HG03103 (cell line): Measurements from ENCODE around the gene TMEM61.
"Not testable (repeated sequence)": the region's sequence is repeated elsewhere in the genome, so short reads cannot be mapped to it uniquely, and the experiment has no call there.

ENCODE experiments used
- ATAC-seq: cut with Tn5 transposase; IDR thresholded peaks from one replicate; pipeline ENCODE4 v1.9.1; 2021; ENCODE audit warnings: low read depth; ENCODE audit not compliant: unreplicated experiment

TMEM61 gene

DNA sequence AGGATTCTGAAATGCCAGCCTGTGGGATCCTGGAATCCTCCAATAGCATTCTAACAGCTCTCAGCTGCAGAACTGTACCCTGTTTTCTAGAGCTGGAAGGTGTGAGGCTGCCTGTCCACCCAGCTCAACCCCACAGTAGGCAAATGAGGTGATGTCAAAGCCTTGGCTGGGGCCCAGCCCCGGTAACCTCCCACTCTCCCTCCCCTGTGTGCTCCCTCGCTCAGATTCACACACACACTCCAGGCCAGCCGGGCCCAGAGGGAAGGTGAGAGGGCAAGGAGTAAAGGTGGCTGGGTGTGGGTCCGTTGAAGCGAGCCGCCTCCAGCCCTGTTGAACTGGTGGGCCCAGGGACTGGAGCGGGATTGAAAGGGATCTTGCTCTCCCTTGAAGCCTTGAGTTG is 18.2 kb downstream of the TMEM61 start, which contains the start of gene BSND:
BSND (plus strand) TSS at position 257 of the 400 bp plus-strand sequence. CDS start 254 bp downstream, outside the sequence.
- ATAC-seq = no peak

DNA sequence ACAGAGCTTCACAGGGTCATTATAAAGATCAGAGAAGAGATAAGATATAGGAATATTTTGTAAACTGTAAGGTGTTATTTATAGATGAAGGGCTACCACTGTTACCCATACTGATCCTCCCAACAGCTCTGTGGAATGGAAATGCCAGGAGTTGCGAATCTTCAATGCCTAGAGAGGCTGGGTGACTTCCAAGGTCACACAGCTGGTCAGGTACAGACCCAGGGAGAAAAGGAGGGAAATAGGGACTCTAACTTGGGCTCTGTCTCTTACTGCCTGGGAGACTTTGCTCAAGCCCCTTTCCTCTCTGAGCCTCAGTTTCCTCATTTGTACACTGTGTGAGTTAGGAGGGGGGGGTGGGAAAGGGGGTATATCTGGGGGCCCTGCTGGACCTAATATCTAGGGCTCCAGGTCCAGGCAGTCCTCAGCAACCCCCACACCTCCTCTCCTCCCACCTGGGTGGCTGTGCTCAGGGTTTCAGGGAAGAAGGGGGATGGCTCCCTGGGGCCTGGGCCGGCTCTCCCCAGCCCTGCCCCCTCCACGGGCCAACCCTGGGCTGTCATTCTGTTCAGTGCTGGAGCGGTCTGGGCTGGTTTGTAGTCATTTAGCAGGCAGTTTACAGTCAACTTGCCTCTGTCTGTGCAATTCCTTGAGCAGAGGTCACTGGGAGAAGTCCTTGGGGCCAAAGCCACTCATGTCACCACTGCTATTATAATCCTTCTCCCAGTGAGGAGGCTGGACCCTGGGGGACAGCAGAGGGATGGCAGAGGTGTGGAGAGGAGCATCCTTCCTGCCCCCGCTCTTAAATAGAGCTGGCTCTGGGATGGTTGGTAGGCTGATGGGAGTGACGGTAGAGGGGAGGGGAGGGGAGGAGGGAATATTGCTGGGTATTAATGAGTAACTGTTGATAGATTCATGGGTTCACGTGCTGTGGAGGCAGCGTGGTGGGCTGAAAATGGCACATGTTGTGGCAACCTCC is 20.0 kb downstream of the TMEM61 start:
- no peak for ATAC-seq

GRCh38 chr1:55001311-55001710 is 20.9 kb downstream of the TMEM61 start:
- no peak for ATAC-seq

GRCh38 chr1:55002686-55003085 is 22.3 kb downstream of the TMEM61 start:
- no peak for ATAC-seq

DNA sequence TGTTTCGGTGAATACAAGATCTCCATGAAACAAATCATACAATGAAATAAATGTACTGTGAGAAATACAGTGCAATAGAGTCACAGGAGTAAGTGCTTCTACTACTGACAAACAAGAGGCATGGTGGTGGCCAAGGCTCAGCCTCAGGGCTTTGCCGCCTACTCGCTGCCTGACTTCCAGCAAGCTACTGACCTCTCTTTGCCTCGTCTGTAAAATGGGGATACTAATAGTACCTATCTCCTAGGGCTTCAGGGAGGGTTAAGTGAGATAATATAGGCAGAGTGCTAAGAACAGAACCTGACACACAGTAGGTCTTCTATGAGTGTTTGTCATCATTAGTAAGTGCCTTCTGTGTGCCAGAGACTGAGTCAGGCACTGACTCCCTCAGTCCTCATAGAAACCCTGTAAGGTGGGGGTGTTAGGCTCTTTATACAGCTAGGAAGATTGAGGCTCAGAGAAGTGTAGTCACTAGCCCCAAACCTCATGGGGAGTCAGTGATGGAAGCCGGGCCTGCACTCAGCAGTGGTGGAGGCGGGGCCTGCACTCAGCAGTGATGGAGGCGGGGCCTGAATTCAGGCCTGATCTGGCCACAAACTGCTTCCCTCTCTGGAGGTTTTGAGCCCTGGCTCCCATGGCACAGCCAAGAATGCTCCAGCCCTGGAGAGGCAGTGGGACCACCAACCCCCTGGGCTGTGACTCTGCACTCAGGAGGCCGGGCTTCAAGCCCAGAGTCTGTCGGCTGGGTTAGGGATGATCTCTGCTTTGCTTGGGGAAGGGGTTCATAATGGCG is 25.1 kb downstream of the TMEM61 start:
- ATAC-seq = no peak

DNA sequence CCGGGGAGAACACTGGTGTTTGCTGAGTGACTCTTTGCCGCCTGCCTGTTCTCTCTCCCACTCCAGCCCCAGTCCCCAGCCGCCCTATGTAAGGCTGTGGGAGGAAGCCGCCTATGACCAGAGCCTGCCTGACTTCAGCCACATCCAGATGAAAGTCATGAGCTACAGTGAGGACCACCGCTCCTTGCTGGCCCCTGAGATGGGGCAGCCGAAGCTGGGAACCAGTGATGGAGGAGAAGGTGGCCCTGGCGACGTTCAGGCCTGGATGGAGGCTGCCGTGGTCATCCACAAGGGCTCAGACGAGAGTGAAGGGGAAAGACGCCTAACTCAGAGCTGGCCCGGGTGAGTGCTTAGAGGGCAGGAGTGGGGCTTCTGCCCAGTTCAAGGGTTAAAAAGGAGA is 26.5 kb downstream of the TMEM61 start:
- no peak for ATAC-seq

DNA sequence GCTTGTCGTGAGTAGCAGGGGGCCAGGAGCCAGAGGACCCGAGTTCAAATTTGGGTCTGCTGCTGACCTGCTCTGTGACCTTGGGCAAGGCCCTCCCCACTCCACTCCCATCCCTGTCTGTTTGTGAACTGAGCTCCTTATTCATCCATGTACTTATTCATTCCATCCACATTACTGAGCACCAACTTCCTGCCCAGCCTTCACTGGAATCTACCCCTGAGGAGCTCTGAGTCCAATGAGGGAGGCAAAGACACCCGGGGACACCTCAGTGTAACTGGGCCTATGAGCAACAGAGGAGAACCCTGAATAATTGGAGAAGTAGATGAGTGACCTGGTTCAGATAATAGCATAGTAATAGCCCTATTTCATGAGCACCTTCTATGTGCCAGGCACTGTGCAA is 27.2 kb downstream of the TMEM61 start:
- ATAC-seq = no peak

DNA sequence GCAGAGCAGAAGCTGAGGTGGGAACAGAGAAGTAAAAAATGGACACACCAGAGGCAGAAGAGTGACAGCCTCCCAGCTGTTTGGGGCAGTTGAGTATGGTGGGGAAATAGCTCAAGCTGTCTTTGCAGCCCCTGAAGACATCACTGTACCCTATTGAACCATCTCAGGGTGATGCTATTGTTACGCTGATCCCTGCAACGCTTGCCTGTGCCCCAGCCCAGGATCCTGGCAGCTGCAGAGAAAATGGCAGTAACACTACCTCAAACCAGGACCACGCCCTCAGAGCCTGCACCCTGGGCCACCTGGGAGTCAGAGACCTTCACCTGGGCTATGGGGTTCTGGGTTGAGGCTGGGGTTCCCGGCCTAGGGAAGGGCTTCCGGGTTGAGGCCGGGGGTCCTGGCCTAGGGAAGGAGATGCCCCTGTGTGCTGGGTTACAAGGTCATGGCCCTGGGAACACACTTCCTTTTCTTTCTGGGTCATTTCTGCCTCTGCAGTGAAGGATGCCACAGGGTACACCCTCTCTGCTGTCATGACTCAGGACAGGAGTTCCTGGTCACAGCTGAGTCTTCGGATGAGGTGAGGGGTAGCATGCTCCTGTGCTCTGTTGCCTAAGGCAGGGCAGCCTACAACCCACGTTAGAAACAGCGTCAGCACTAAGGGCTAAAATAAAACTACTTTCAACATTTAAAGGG is 29.9 kb downstream of the TMEM61 start:
- ATAC-seq = no peak

- ATAC-seq = no peak
These were observed 30.4 kb downstream of the TMEM61 start for GRCh38 chr1:55010887-55011217.

DNA sequence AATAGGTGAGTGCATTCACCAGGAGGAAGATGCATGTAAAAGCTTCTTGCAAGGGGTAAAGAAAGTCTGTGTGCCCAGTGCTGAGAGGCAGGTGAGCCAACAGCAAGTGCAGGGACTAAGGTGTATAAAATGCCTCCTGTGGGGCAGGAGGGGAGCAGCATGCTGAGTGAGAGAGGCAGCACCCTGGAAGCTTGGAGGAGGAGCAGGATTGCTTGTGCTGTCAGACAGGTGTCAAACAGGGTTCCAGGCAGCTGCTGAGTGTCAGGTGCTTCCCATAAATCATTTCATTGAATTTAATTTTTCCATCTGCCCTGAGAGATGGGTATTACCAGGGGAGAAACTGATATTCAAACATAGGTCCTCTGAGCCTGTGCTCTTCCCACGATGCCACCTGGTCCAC is 32.2 kb downstream of the TMEM61 start:
- no peak for ATAC-seq

GRCh38 chr1:55015123-55015522 is 34.7 kb downstream of the TMEM61 start:
- ATAC-seq = no peak

DNA sequence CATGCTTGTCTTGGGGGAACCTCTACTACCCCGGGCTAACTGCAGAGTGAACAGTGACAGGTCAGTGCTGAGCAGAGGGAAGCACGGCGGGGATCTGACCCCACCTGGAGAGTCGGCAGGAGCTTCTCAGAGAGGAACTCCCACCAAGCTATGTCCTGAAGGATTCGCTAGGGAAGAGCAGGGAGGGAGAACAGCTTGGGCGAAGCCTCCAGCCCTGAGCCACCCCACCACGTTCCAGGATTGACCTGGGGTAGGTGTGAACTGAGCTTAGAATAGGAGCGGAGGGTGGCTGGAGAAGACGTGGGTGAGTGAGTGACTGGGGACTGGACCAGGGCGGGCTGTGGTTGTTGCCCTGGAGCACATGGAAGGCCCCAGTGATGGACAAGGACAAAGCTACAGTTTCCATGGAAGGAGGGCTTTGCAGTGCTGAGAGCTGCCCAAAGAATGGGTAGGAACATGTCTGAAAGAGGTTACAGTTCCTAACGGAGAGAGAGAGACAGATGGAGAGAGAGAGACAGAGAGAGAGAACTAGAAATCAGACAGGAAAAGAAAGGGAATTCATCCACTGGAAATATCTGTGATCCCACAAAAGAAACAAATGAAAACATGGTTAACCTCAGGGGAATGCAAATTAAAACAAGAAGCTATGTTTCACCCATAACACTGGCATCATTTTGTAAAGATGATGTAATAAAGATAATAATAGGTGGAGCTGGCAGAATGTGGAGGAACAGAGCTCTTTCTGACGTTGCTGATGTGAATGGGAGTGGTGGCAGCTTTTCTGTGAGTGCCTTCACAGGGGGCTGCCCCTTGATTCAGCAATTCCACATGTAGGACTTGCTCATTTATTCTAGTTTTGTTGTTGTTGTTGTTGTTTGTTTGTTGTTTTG is 35.5 kb downstream of the TMEM61 start:
- no peak for ATAC-seq

DNA sequence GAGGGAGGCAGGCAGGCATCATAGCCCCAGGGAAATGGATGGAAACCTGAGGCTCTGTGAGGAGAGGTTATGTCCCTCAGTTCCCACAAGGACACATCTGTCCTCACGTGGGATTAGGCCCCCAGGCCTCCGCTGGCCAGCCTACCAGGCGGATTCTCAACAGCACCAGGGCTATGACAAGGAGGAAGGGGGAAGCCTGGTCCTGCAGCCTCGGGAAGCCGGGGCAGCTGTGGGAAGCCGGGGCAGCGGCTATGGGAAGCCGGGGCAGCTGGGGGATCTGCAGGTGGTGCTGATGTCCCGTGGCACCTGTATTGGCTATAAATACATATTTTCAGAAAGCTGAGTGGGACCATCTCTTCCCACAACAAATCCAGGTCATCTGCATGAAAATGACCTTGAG is 38.0 kb downstream of the TMEM61 start:
- ATAC-seq = no peak

GRCh38 chr1:55021942-55022546 is 41.6 kb downstream of the TMEM61 start:
- no peak for ATAC-seq

- not testable (repeated sequence) for ATAC-seq
These were observed 43.7 kb downstream of the TMEM61 start for GRCh38 chr1:55024163-55024562.

DNA sequence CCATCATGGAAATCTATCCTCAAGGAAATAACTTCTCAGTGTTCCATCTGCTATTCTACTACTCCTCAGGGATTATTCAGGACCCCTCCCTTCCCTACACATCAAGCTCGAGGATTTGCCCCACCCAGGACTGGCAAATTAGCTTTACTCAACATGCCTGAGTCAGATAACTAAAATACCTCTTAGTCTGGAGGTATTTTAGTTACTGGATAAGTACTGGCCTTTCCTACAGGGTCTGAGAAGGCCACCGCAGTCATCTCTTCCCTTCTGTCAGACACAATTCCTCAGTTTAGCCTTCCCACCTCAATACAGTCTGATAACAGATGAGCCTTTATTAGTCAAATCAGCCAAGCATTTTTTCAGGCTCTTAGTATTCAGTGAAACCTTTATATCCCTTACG is 46.3 kb downstream of the TMEM61 start:
- ATAC-seq = not testable (repeated sequence)

- ATAC-seq = not testable (repeated sequence)
These were observed 50.7 kb downstream of the TMEM61 start for GRCh38 chr1:55031098-55031497.

DNA sequence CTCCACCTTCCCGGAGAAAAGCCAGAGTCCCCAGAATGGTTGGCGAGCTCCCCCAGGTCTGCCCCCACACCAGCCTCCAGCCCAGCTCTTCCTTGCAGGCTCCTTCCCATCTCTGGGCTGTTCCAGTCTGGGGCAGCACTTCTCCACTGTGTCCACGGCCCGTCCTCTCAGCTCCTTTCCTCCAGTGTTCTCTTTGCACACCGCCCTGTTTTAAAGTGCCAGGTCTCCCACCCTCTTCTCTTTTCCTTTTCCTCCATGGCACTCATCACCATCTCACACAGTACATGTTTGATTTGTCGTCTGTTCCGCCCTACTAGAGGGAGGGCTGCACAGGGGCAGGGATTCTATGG is 52.8 kb downstream of the TMEM61 start:
- no peak for ATAC-seq

DNA sequence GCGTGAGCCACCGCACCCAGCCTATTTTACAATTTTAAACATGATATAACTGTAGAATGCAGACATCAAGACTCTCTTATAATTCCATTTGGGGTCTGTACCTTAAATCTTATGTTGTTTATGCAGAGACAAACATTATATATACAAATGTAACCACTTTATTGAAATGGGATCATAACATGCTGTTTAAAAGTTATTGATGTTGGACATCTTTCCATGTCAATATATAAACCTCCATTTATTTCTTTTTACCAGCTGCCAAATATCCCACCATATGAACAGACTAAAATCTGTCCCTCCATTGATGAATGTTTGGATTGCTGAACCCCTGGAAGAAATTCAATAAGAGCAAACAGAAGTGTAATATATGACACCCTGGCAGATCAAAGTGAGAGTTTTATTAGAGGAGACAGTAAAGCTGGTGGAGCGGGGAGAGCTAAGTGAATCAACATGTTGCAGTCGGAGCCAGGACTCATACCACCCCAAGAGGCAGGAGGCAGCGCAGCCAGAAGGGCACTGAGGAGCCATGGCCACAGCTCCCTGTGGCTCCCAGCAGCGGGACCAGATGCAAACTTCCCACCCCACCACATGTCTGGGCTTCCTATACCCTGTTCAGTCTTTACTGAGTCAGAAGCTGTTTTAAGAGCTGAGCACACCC is 54.2 kb downstream of the TMEM61 start:
- ATAC-seq = no peak
